ENCODE results near the gene LAMC1.

- TF ChIP-seq CTCF (conservative IDR thresholded peaks at IDR 0.05 in 1 of 2, IDR thresholded peaks at IDR 0.05 in 1 of 2; ENCODE audit: low read depth in 1 of 2, low read length in 2 of 2) (no peak), EZH2 (IDR thresholded peaks at IDR 0.05; ENCODE audit: low read length, missing control alignments) (no peak)
Observed at GRCh38 chr1:183164963-183165362, 141.7 kb downstream of the LAMC1 start.

Data from fibroblast of lung (primary cell).